NCI-H446 treated with DMSO at 0.1 percent for 48 hours (cell line): ENCODE results near the gene F2RL3.

ENCODE experiments used
- DNase-seq: peaks from one replicate; lab custom pipeline; 2025; lab: John Stamatoyannopoulos, UW

Gene F2RL3

GRCh38 chr19:16895467-16896145 is 6.8 kb downstream of the F2RL3 start:
- no peak for DNase-seq

- DNase-seq = no peak
Observed at GRCh38 chr19:16896146-16897028, 7.6 kb downstream of the F2RL3 start.

GRCh38 chr19:16897029-16897855 is 8.4 kb downstream of the F2RL3 start:
- no peak for DNase-seq

GRCh38 chr19:16897856-16898161 is 9.0 kb downstream of the F2RL3 start:
- DNase-seq = no peak

GRCh38 chr19:16898361-16899015 is 9.7 kb downstream of the F2RL3 start:
- no peak for DNase-seq

- DNase-seq = no peak
Observed at GRCh38 chr19:16899566-16900075, 10.8 kb downstream of the F2RL3 start.

GRCh38 chr19:16901491-16902175 is 12.8 kb downstream of the F2RL3 start:
- no peak for DNase-seq

GRCh38 chr19:16902545-16902944 is 13.7 kb downstream of the F2RL3 start:
- no peak for DNase-seq

- no peak for DNase-seq
Observed at GRCh38 chr19:16903347-16903746, 14.5 kb downstream of the F2RL3 start.

- no peak for DNase-seq
Observed at GRCh38 chr19:16904599-16904998, 15.8 kb downstream of the F2RL3 start.

- DNase-seq = no peak
Observed at GRCh38 chr19:16908759-16909158, 20.0 kb downstream of the F2RL3 start.

- DNase-seq = no peak
Observed at GRCh38 chr19:16911046-16911445, 22.2 kb downstream of the F2RL3 start.

GRCh38 chr19:16912780-16913179 is 24.0 kb downstream of the F2RL3 start:
- no peak for DNase-seq

GRCh38 chr19:16914421-16914820 is 25.6 kb downstream of the F2RL3 start:
- no peak for DNase-seq

- no peak for DNase-seq
Observed at GRCh38 chr19:16915135-16915534, 26.3 kb downstream of the F2RL3 start.

- DNase-seq = no peak
Observed at GRCh38 chr19:16915734-16916133, 26.9 kb downstream of the F2RL3 start.

- no peak for DNase-seq
Observed at GRCh38 chr19:16917401-16917800, 28.6 kb downstream of the F2RL3 start.

- no peak for DNase-seq
Observed at GRCh38 chr19:16919496-16919895, 30.7 kb downstream of the F2RL3 start.

- DNase-seq = no peak
Observed at GRCh38 chr19:16920816-16921529, 32.2 kb downstream of the F2RL3 start.

- DNase-seq = no peak
Observed at GRCh38 chr19:16921766-16922591, 33.2 kb downstream of the F2RL3 start.
